Peyer's patch (tissue), 4 donors: Measurements from ENCODE around the gene VN1R5.

ENCODE experiments used
- POLR2A ChIP-seq, 2 donors: fragments of 450-650 bp; IDR thresholded peaks; one replicate each; pipeline ENCODE4 v1.5.1; 2017; ENCODE audit warnings: antibody characterized with exemption in 2 of 2, mild to moderate bottlenecking in 2 of 2, moderate library complexity in 2 of 2
- TF ChIP-seq, protein P1 (sequence below), 6 experiments: fragments of 450-650 bp in 4 of 6; fragments of 200-600 bp in 2 of 6; sonication (generic) in 1 of 6; IDR thresholded peaks; one replicate each; pipeline ENCODE4 v1.5.1; 2017 to 2019; ENCODE audit warnings: antibody characterized with exemption in 6 of 6, mild to moderate bottlenecking in 3 of 6, moderate library complexity in 1 of 6

DNA sequence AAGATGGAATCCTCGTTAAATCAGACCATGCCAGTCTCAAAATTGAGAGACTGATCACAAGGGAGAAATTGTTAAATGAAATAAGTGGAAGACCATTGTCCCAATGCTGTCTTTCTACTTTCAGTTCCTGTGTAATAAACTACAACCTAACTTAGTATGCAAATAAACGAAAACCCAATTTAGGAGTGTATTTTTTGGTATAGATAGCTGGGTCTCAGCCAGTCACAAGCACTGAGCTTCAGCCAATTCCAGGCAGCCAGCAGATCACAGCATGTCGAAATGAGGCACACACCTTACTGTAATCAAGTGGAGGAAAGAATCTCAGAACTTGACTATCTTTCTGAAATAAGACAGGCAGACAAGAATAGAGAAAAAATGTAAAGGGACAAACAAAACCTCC, 33.0 kb upstream of the VN1R5 start:
- TF ChIP-seq POLR2A (IDR thresholded peaks at IDR 0.05) = no peak
- TF ChIP-seq, protein P1, sequence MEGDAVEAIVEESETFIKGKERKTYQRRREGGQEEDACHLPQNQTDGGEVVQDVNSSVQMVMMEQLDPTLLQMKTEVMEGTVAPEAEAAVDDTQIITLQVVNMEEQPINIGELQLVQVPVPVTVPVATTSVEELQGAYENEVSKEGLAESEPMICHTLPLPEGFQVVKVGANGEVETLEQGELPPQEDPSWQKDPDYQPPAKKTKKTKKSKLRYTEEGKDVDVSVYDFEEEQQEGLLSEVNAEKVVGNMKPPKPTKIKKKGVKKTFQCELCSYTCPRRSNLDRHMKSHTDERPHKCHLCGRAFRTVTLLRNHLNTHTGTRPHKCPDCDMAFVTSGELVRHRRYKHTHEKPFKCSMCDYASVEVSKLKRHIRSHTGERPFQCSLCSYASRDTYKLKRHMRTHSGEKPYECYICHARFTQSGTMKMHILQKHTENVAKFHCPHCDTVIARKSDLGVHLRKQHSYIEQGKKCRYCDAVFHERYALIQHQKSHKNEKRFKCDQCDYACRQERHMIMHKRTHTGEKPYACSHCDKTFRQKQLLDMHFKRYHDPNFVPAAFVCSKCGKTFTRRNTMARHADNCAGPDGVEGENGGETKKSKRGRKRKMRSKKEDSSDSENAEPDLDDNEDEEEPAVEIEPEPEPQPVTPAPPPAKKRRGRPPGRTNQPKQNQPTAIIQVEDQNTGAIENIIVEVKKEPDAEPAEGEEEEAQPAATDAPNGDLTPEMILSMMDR (IDR thresholded peaks at IDR 0.05) = no peak
